Gastrocnemius medialis (tissue), 4 donors: ENCODE measurements around the gene PHKB. TPM values are rescaled to one million over a fixed set of nuclear protein-coding genes. Genes with fewer than 3 reads are reported as not detected.

ENCODE experiments used
- ATAC-seq, 2 donors: fragments of 150-250 bp; one replicate each; pipeline ENCODE4 v1.9.1; 2016
- DNase-seq, 2 donors: peaks; one replicate each; pipeline ENCODE4 v3.0.0-alpha.2; 2019
- H3K27ac ChIP-seq, 4 donors: fragments of 200-600 bp; sonication (generic); 1 replicate in 1 of 4; 2 replicates in 3 of 4; pipeline ENCODE4 v1.5.1; 2016 to 2018; ENCODE audit warnings: mild to moderate bottlenecking in 2 of 4, moderate library complexity in 1 of 4
- H3K27me3 ChIP-seq, 3 donors: fragments of 200-600 bp; sonication (generic) in 2 of 3; 1 replicate in 1 of 3; 2 replicates in 2 of 3; pipeline versions ENCODE4 v1.5.1 to v1.6.0; 2016 to 2019; ENCODE audit warnings: mild to moderate bottlenecking in 1 of 3, moderate library complexity in 1 of 3
- H3K36me3 ChIP-seq, 2 donors: fragments of 200-600 bp; sonication (generic) in 1 of 2; one replicate each; pipeline ENCODE4 v1.5.1; 2017 to 2018
- H3K4me1 ChIP-seq, 2 donors: fragments of 200-600 bp; sonication (generic) in 1 of 2; one replicate each; pipeline ENCODE4 v1.5.1; 2016 to 2017; ENCODE audit warnings: mild to moderate bottlenecking in 2 of 2
- H3K4me3 ChIP-seq, 4 donors: fragments of 200-600 bp; sonication (generic) in 3 of 4; 1 replicate in 1 of 4; 2 replicates in 3 of 4; pipeline ENCODE4 v1.5.1; 2016 to 2019; ENCODE audit warnings: mild to moderate bottlenecking in 2 of 4
- H3K9me3 ChIP-seq, 3 donors: fragments of 200-600 bp; sonication (generic) in 2 of 3; 1 replicate in 1 of 3; 2 replicates in 2 of 3; pipeline ENCODE4 v1.5.1; 2016 to 2019
- CTCF ChIP-seq, 5 experiments: fragments of 450-650 bp in 3 of 5; fragments of 200-600 bp in 2 of 5; sonication (generic) in 2 of 5; IDR thresholded peaks in 4 of 5; conservative IDR thresholded peaks in 1 of 5; 1 replicate in 4 of 5; 2 replicates in 1 of 5; pipeline ENCODE4 v1.5.1; 2016 to 2019; ENCODE audit warnings: antibody characterized with exemption in 5 of 5, mild to moderate bottlenecking in 3 of 5, moderate library complexity in 3 of 5
- POLR2A ChIP-seq, 2 donors: fragments of 450-650 bp; IDR thresholded peaks; one replicate each; pipeline ENCODE4 v1.6.1; 2017; ENCODE audit warnings: antibody characterized with exemption in 2 of 2, mild to moderate bottlenecking in 2 of 2, moderate library complexity in 2 of 2
- in situ Hi-C, 4 donors: fragments of 200-750 bp; cut with MboI; loops; one replicate each; pipeline versions ENCODE4 v1.15.0 to v1.8.0; 2017; ENCODE audit warnings: low sequenced_read_pairs in 4 of 4
- intact Hi-C: fragments of 100-400 bp; cut with DNase I; formaldehyde crosslinking; loops from one replicate; pipeline ENCODE4 v1.15.1; 2023; ENCODE audit warnings: low total_unique reads
- total RNA-seq, 4 donors: library from RNA; depleted of rRNA; stranded (reverse); fragments of >200 nt; gene quantifications; one replicate each; pipeline versions ENCODE4 v1.1.0 to v1.2.3, GENCODE V29; 2016

PHKB gene
- total RNA-seq, 4 donors from 2014 or later = 61.0 to 91.6 (median 79.8) TPM

GRCh38 chr16:47477679-47478078, 16.5 kb downstream of the PHKB start:
- no peak for TF ChIP-seq CTCF (IDR thresholded peaks at IDR 0.05 in 4 of 5, conservative IDR thresholded peaks at IDR 0.05 in 1 of 5)
- TF ChIP-seq POLR2A (IDR thresholded peaks at IDR 0.05) = no peak
- Histone ChIP-seq H3K4me1 (peaks cover 54 to 66% of the 10 kb centered on the region in 2 donors), H3K9me3 (no peaks in the 10 kb centered on the region), H3K27me3 (no peaks in the 10 kb centered on the region), H3K27ac (peak overlapping the region; percentile 58 to 72 (median 65)), H3K4me3 (no peak overlapping the region), H3K36me3 (no peaks in the 10 kb centered on the region)
- intact Hi-C loops = no loop called here
- DNase-seq (no peak), ATAC-seq (no peak)
- in situ Hi-C loops = no loop called here

- H3K36me3 ChIP-seq = no peaks in the 10 kb centered on the region
- no peaks in the 10 kb centered on the region for H3K27me3 ChIP-seq
- in situ Hi-C loops (no loop called here), intact Hi-C loops (no loop called here)
- ATAC-seq (no peak), DNase-seq (no peak)
- no peak overlapping the region for H3K4me3 ChIP-seq
- no peaks in the 10 kb centered on the region for H3K9me3 ChIP-seq
- TF ChIP-seq CTCF (IDR thresholded peaks at IDR 0.05 in 4 of 5, conservative IDR thresholded peaks at IDR 0.05 in 1 of 5) (no peak), POLR2A (IDR thresholded peaks at IDR 0.05) (no peak)
- peaks cover 61 to 68% of the 10 kb centered on the region in 2 donors for H3K4me1 ChIP-seq
- H3K27ac ChIP-seq = no peak overlapping the region
Measured at GRCh38 chr16:47480410-47480809, 19.3 kb downstream of the PHKB start.

GRCh38 chr16:47481698-47482374, 20.7 kb downstream of the PHKB start:
- Histone ChIP-seq H3K36me3 (no peaks in the 10 kb centered on the region), H3K4me3 (no peak overlapping the region), H3K4me1 (peaks cover 47 to 61% of the 10 kb centered on the region in 2 donors), H3K27me3 (no peaks in the 10 kb centered on the region), H3K9me3 (no peaks in the 10 kb centered on the region), H3K27ac (peak overlapping the region in 2 of 4 donors; percentile 8 to 45)
- DNase-seq (no peak), ATAC-seq (no peak)
- TF ChIP-seq POLR2A (IDR thresholded peaks at IDR 0.05) (no peak), CTCF (IDR thresholded peaks at IDR 0.05 in 4 of 5, conservative IDR thresholded peaks at IDR 0.05 in 1 of 5) (no peak)
- intact Hi-C loops = no loop called here
- in situ Hi-C loops = no loop called here

- H3K27me3 ChIP-seq = no peaks in the 10 kb centered on the region
- in situ Hi-C loops = no loop called here
- no peak for TF ChIP-seq POLR2A (IDR thresholded peaks at IDR 0.05)
- no peak for TF ChIP-seq CTCF (IDR thresholded peaks at IDR 0.05 in 4 of 5, conservative IDR thresholded peaks at IDR 0.05 in 1 of 5)
- peak overlapping the region in 3 of 4 donors; percentile 30 to 63 (median 39) for H3K27ac ChIP-seq
- H3K4me3 ChIP-seq = no peak overlapping the region
- H3K4me1 ChIP-seq = peaks cover 35 to 45% of the 10 kb centered on the region in 2 donors
- intact Hi-C loops = no loop called here
- no peak for DNase-seq
- ATAC-seq = no peak
- peaks cover 0 to 7% of the 10 kb centered on the region in 2 donors for H3K36me3 ChIP-seq
- H3K9me3 ChIP-seq = no peaks in the 10 kb centered on the region
Measured at GRCh38 chr16:47483616-47484015, 22.5 kb downstream of the PHKB start.
